Right atrium auricular region (tissue), 2 donors: Measurements from ENCODE around the gene SLC2A5. TPM values are rescaled to one million over a fixed set of nuclear protein-coding genes. Genes with fewer than 3 reads are reported as not detected.
"Not testable (repeated sequence)": the region's sequence is repeated elsewhere in the genome, so short reads cannot be mapped to it uniquely, and the experiment has no call there.

Source experiments
- DNase-seq: peaks from one replicate; pipeline ENCODE4 v3.0.0-alpha.2; 2019; ENCODE audit warnings: low spot score
- H3K27ac ChIP-seq, 2 donors: fragments of 200-600 bp; sonication (generic); 1 replicate in 1 of 2; 2 replicates in 1 of 2; pipeline ENCODE4 v1.5.1; 2016 to 2019
- H3K27me3 ChIP-seq, 2 donors: fragments of 200-600 bp; sonication (generic); one replicate each; pipeline versions ENCODE4 v1.5.1 to v1.6.0; 2017 to 2019
- H3K36me3 ChIP-seq: fragments of 200-600 bp; sonication (generic); one replicate; pipeline ENCODE4 v1.5.1; 2016
- H3K4me1 ChIP-seq, 2 donors: fragments of 200-600 bp; sonication (generic); one replicate each; pipeline versions ENCODE4 v1.5.1 to v1.6.0; 2017 to 2019
- H3K4me3 ChIP-seq, 2 donors: fragments of 200-600 bp; sonication (generic); 1 replicate in 1 of 2; 2 replicates in 1 of 2; pipeline ENCODE4 v1.5.1; 2017 to 2019; ENCODE audit warnings: mild to moderate bottlenecking in 1 of 2, moderate library complexity in 1 of 2
- H3K9me3 ChIP-seq, 2 donors: fragments of 200-600 bp; sonication (generic); one replicate each; pipeline ENCODE4 v1.5.1; 2019
- total RNA-seq, 2 donors: library from RNA; depleted of rRNA; stranded (reverse); fragments of >200 nt; gene quantifications; one replicate each; pipeline ENCODE4 v1.1.0, GENCODE V29; 2016
- TF ChIP-seq, protein P1 (sequence below), 2 donors: fragments of 200-600 bp; sonication (generic); IDR thresholded peaks; one replicate each; pipeline ENCODE4 v1.5.1; 2019; ENCODE audit warnings: antibody characterized with exemption in 2 of 2

Gene SLC2A5
- total RNA-seq, 2 donors from 2014 or later = 0.26 to 0.94 TPM

- DNase-seq = no peak
- Histone ChIP-seq H3K27me3 (no peaks in the 10 kb centered on the region), H3K4me1 (peaks cover 0 to 6% of the 10 kb centered on the region in 2 donors), H3K36me3 (no peaks in the 10 kb centered on the region), H3K27ac (no peak overlapping the region), H3K9me3 (no peaks in the 10 kb centered on the region), H3K4me3 (no peak overlapping the region)
- TF ChIP-seq, protein P1, sequence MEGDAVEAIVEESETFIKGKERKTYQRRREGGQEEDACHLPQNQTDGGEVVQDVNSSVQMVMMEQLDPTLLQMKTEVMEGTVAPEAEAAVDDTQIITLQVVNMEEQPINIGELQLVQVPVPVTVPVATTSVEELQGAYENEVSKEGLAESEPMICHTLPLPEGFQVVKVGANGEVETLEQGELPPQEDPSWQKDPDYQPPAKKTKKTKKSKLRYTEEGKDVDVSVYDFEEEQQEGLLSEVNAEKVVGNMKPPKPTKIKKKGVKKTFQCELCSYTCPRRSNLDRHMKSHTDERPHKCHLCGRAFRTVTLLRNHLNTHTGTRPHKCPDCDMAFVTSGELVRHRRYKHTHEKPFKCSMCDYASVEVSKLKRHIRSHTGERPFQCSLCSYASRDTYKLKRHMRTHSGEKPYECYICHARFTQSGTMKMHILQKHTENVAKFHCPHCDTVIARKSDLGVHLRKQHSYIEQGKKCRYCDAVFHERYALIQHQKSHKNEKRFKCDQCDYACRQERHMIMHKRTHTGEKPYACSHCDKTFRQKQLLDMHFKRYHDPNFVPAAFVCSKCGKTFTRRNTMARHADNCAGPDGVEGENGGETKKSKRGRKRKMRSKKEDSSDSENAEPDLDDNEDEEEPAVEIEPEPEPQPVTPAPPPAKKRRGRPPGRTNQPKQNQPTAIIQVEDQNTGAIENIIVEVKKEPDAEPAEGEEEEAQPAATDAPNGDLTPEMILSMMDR (IDR thresholded peaks at IDR 0.05) = no peak
Measured at GRCh38 chr1:9004031-9004699, 65.3 kb downstream of the SLC2A5 start.

- H3K4me1 ChIP-seq, H3K27ac ChIP-seq, DNase-seq: not testable (repeated sequence)
Measured at GRCh38 chr1:9002215-9002560, 67.2 kb downstream of the SLC2A5 start.

GRCh38 chr1:9001534-9002214, 67.8 kb downstream of the SLC2A5 start:
- H3K9me3 ChIP-seq, H3K27me3 ChIP-seq, DNase-seq, H3K4me1 ChIP-seq, H3K27ac ChIP-seq, H3K4me3 ChIP-seq, H3K36me3 ChIP-seq: not testable (repeated sequence)

More at GRCh38 chr1:9002215-9002560, 67.2 kb downstream of the SLC2A5 start:
- not testable (repeated sequence) for H3K27me3 ChIP-seq, H3K9me3 ChIP-seq, H3K4me3 ChIP-seq, H3K36me3 ChIP-seq

DNA sequence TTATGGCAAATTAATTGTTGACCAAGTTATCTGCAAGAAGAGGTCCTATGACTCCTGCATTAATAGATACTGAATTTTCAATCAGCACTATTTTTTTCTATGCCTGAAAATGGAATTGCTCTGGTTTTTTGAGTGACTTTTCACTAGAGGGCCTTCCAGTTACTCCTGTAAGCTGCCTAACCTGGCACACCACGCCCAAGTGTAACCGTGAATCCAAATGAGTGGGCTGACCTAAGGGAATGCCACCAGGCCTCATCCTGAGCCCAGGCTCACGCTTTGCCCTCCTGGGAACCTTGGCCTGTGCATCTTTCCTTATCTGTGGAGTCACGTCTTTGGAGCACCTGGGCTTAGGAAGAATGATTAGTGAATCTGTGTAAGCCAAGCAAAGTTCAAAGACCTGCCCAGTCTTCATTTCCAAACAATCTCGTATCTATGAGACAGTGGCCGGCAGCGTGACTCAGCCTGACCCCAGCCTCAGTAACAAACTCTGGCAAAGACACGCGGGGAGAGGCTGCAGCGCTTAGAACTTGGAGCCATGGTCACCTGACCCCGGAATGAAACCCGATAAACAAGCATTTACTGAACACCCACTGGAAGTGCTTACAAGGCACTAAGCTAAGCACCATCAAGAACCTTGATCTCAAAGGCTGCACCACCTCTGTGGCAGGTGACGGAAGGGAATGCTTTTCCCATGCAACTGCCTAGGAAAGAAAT, 75.3 kb downstream of the SLC2A5 start:
- not testable (repeated sequence) for H3K27ac ChIP-seq

GRCh38 chr1:8992936-8993687, 76.3 kb downstream of the SLC2A5 start:
- H3K4me3 ChIP-seq = no peak overlapping the region
- no peak overlapping the region for H3K27ac ChIP-seq
- TF ChIP-seq, protein P1 (IDR thresholded peaks at IDR 0.05) = no peak
- H3K36me3 ChIP-seq = no peaks in the 10 kb centered on the region
- no peaks in the 10 kb centered on the region for H3K9me3 ChIP-seq
- no peak for DNase-seq
- no peaks in the 10 kb centered on the region for H3K4me1 ChIP-seq
- no peaks in the 10 kb centered on the region for H3K27me3 ChIP-seq

More for the DNA sequence above, 75.3 kb downstream of the SLC2A5 start:
- H3K27me3 ChIP-seq, H3K36me3 ChIP-seq, DNase-seq, H3K9me3 ChIP-seq, H3K4me3 ChIP-seq, H3K4me1 ChIP-seq: not testable (repeated sequence)

- TF ChIP-seq, protein P1 (IDR thresholded peaks at IDR 0.05) = no peak
- Histone ChIP-seq H3K4me1 (peaks cover 0 to 20% of the 10 kb centered on the region in 2 donors), H3K27me3 (no peaks in the 10 kb centered on the region), H3K36me3 (no peaks in the 10 kb centered on the region), H3K9me3 (no peaks in the 10 kb centered on the region), H3K27ac (no peak overlapping the region), H3K4me3 (no peak overlapping the region)
- DNase-seq = no peak
Measured at GRCh38 chr1:8989821-8990220, 79.6 kb downstream of the SLC2A5 start.

- Histone ChIP-seq H3K27ac (no peak overlapping the region), H3K4me3 (no peak overlapping the region), H3K27me3 (no peaks in the 10 kb centered on the region), H3K9me3 (no peaks in the 10 kb centered on the region), H3K4me1 (peaks cover 0 to 20% of the 10 kb centered on the region in 2 donors), H3K36me3 (no peaks in the 10 kb centered on the region)
- no peak for DNase-seq
- TF ChIP-seq, protein P1 (IDR thresholded peaks at IDR 0.05) = no peak
Measured at GRCh38 chr1:8989061-8989460, 80.4 kb downstream of the SLC2A5 start.
